Amniotic epithelial cell (primary cell): ENCODE results near the gene SPTBN1.
"Not testable (repeated sequence)": the region's sequence is repeated elsewhere in the genome, so short reads cannot be mapped to it uniquely, and the experiment has no call there.

Source experiments
- DNase-seq: peaks from one replicate; pipeline ENCODE4 v3.0.0-alpha.2; 2010; ENCODE audit warnings: low read depth

SPTBN1 gene

DNA sequence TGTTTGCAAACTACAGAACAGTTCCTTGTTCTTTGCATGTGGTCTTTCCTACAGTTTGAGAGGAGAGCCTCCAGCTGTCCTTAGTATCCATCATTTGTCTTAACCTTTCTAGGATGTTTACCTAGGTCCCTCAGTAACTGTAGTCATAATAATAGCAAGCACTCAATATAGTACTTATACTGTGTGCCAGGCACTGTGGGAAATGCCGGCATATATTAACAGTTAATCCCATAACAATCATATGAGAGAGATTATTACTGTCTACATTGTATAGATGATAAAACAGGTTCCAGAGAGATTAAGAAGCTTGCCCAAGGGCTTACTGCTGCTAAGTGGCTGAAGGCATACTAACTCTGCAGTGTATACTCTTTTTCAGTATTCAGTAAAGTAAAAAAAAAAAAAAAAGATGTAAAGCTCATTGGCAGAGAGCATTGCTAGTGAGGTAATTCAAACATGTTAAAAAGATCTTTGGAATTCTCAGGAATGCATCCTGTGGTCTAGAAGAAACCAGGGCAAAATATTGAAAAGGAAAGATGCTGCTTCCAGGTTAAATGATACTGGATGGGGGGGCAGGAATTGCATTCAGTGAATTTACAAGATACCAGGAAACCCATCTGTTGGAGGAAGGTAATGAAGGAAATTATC lies 72.3 kb downstream of the SPTBN1 start:
- peak; percentile 29 for DNase-seq

GRCh38 chr2:54529518-54529917 lies 73.4 kb downstream of the SPTBN1 start:
- DNase-seq: not testable (repeated sequence)

GRCh38 chr2:54529935-54530334 lies 73.8 kb downstream of the SPTBN1 start:
- DNase-seq: no peak

DNA sequence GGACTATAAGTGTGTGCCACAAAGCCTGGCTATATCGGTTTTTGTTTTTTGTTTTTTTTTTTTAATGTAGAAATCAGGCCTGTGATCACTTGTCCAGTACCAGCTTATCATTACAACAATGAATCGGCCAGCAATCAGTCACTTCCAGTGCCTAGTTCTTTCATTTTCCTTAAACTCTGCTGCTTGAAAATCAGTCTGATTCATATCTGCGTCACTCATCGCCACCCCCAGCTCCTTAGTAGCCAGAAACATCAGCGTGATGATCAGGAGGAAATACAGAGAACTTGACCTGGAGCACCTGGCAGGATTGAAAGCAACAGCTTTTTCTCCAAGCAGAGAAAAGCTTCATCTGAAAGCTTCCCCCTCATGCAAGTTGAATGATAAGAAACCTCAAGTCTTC lies 75.4 kb downstream of the SPTBN1 start:
- DNase-seq: peak; percentile 67

GRCh38 chr2:54534221-54534620 lies 78.1 kb downstream of the SPTBN1 start:
- no peak for DNase-seq

- no peak for DNase-seq
These were observed 78.5 kb downstream of the SPTBN1 start for GRCh38 chr2:54534625-54535024.

- DNase-seq: no peak
These were observed 79.6 kb downstream of the SPTBN1 start for GRCh38 chr2:54535599-54536195.

- DNase-seq: no peak
These were observed 80.6 kb downstream of the SPTBN1 start for GRCh38 chr2:54536720-54537119.

DNA sequence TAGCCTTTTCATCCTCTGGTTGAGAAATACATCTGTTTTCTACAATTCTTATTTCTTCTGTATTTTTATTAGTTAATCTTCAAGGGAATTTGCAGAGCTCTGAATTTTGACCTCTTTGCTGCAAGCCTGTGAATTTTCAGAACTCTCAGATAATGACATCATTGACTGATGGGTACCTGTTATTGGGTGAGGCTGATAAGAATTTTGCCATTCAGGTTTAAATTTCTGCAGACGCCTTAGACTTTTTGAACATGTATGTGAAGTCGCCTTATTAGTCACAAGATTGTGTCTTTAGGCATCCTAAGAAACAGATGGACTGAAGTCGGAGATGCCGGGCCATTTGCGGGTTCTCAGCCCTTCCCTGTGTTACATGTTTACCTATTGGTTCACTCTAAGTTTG lies 82.4 kb downstream of the SPTBN1 start:
- no peak for DNase-seq

DNA sequence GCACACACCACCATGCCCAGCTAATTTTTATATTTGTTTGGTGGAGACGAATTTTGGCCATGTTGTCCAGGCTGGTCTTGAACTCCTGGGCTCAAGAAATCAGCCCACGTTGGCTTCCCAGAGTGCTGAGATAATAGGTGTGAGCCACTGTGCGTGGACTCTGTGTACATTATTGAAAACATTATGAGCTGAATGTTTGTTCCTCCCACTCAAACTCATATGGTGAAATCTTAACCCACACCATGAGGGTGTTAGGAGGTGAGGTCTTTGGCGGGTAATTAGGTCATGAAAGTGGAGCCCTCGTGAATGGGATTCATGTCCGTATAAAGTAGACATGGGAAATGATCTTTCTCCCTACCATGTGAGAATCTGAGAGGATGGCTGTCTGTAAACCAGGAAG lies 83.6 kb downstream of the SPTBN1 start:
- DNase-seq: no peak

- no peak for DNase-seq
These were observed 84.1 kb downstream of the SPTBN1 start for GRCh38 chr2:54540194-54540593.

GRCh38 chr2:54541995-54542394 lies 85.9 kb downstream of the SPTBN1 start:
- no peak for DNase-seq

GRCh38 chr2:54543733-54544396 lies 87.7 kb downstream of the SPTBN1 start:
- DNase-seq: no peak

- DNase-seq: peak; percentile 52
These were observed 89.7 kb downstream of the SPTBN1 start for GRCh38 chr2:54545702-54546450.

DNA sequence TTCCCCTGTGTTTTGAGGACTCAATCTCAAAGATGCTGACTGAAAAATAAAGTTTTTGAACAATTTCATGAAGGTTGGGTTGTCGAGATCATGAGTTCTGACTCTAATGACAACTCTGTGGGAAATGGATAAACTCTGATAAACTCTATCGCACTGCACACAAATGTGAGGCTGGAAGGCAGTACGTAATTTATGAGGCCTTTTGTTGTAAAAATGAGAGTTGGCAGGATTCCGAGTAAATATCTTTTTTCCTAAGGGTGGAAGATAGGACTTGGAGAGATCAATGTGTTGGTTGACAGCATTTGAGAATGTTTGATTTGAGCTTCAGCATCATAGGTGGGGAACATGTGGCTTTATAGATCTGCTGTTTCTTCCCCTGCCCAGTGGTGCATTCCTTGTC lies 90.4 kb downstream of the SPTBN1 start:
- no peak for DNase-seq

DNA sequence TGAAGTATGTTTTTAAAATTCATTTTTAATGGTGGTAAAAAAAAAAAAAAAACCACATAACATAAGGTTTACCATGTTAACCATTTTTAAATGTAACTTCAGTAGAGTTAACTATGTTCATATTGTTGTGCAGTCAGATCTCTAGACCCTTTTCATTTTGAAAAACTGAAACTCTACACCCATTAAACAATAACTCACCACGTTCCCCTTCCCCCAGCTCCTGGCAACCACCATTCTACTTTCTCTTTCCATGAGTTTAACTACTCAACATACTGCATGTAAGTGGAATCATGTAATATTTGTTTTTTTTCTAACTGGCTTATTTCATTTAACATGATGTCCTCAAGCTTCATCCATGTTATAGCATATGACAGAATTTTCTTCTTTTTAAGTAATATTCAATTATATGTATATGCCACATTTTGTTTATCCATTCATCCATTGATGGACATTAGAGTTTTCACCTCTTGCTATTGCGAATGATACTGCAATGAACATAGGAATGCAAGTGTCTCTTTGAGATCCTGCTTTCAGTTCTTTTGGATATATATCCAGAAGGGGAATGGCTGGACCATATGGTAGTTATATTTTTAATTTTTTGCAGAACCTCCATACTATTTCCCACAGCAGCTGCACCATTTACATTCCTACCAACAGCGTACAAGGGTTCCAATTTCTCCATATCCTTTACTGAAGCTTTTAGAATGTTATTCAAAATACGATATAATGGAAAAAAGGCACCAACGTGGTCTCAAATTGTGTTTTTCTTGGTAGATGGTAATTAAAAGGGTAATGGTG lies 91.0 kb downstream of the SPTBN1 start:
- no peak for DNase-seq

GRCh38 chr2:54549430-54549829 lies 93.3 kb downstream of the SPTBN1 start:
- DNase-seq: no peak

- DNase-seq: no peak
These were observed 93.9 kb downstream of the SPTBN1 start for GRCh38 chr2:54549917-54550518.

DNA sequence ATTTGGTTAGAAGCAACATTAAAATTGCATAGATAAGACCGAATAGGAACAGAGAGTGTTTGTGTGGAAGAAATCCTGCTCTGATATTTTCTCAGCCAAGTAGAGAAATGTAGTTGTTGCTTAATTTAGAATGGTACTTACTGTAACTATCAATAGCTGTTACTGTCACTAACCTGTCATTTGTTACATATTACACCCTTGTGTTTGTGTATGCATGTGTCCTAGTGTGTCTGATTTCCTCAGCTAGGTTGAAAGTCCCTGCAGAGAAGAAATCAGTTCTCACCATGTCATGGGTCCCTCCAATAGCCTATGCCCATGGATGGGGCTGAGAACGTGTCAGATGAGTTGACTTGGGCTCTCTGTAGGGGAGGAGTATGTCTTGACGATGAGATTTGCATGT lies 94.4 kb downstream of the SPTBN1 start:
- no peak for DNase-seq

DNA sequence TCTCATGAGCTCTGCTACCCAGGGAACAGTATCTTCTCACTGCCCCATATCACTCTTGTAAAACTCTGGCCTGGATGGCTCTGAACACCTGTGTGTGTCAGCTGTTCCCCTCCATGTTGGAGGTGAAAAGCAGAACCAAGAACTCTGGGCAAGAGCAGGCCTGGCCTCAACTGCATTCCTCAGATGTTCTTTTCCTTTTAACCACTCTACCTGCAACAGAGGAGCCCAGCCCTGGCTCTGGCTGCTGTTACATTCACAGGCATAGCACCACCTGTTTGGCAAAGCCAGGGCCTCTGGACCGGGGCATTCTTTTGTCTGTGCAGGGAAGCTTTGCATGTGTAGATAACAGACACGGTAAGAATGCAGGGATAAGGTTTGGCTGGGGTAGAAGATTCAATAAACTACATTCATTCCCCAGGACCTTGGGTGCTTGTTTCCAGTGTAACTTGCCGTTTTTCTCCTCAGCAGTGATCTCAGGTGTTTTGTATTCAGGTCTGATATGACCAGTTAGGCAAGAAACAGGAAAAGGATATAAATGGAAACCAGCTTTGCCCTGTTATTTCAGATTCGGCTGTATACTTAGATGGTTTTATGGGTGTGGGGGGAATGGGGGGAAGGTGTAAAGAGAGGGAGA lies 95.1 kb downstream of the SPTBN1 start:
- no peak for DNase-seq

- no peak for DNase-seq
These were observed 96.9 kb downstream of the SPTBN1 start for GRCh38 chr2:54553075-54553474.
